GM23248 (cell line): Measurements from ENCODE around the gene MAP1LC3B2. TPM values are rescaled to one million over a fixed set of nuclear protein-coding genes. Genes with fewer than 3 reads are reported as not detected.

Experiments used
- DNase-seq: peaks from one replicate; pipeline ENCODE4 v3.0.0-alpha.2; 2015
- H2AFZ ChIP-seq: fragments of 200-600 bp; sonication (generic); 2 replicates; pipeline ENCODE4 v1.6.1; 2016; ENCODE audit warnings: antibody characterized with exemption
- H3F3A ChIP-seq: fragments of 200-600 bp; sonication (generic); 2 replicates; pipeline ENCODE4 v1.6.1; 2016; ENCODE audit warnings: mild to moderate bottlenecking, antibody characterized with exemption, mixed run types; ENCODE audit not compliant: insufficient read depth
- H3K27ac ChIP-seq: fragments of 200-600 bp; sonication (generic); 2 replicates; pipeline ENCODE4 v1.5.1; 2016; ENCODE audit warnings: mild to moderate bottlenecking
- H3K27me3 ChIP-seq: fragments of 200-600 bp; sonication (generic); replicated peaks from 2 replicates; pipeline ENCODE4 v1.6.1; 2016; ENCODE audit warnings: mild to moderate bottlenecking; ENCODE audit not compliant: insufficient read depth
- H3K36me3 ChIP-seq: fragments of 200-600 bp; sonication (generic); 2 replicates; pipeline ENCODE4 v1.6.1; 2016; ENCODE audit warnings: low read depth, mild to moderate bottlenecking
- H3K4me1 ChIP-seq: fragments of 200-600 bp; sonication (generic); 2 replicates; pipeline ENCODE4 v1.6.1; 2016; ENCODE audit warnings: mild to moderate bottlenecking; ENCODE audit not compliant: insufficient read depth
- H3K4me2 ChIP-seq: fragments of 200-600 bp; sonication (generic); one replicate; pipeline ENCODE4 v1.6.1; 2016; ENCODE audit warnings: mild to moderate bottlenecking; ENCODE audit not compliant: unreplicated experiment
- H3K4me3 ChIP-seq: fragments of 200-600 bp; sonication (generic); 2 replicates; pipeline ENCODE4 v1.5.1; 2016; ENCODE audit warnings: mild to moderate bottlenecking
- H3K79me2 ChIP-seq: fragments of 200-600 bp; sonication (generic); 2 replicates; pipeline ENCODE4 v1.6.1; 2016; ENCODE audit warnings: mild to moderate bottlenecking; ENCODE audit not compliant: insufficient read depth
- H3K9ac ChIP-seq: fragments of 200-600 bp; sonication (generic); 2 replicates; pipeline ENCODE4 v1.6.1; 2016; ENCODE audit warnings: mild to moderate bottlenecking
- H3K9me2 ChIP-seq: fragments of 200-600 bp; sonication (generic); 2 replicates; pipeline ENCODE4 v1.6.1; 2016; ENCODE audit warnings: mixed run types, mild to moderate bottlenecking, moderate library complexity; ENCODE audit not compliant: insufficient read depth
- H3K9me3 ChIP-seq: fragments of 200-600 bp; sonication (generic); one replicate; pipeline ENCODE4 v1.6.1; 2017; ENCODE audit warnings: low read depth
- H4K20me1 ChIP-seq: fragments of 200-600 bp; sonication (generic); 2 replicates; pipeline ENCODE4 v1.6.0; 2016; ENCODE audit not compliant: insufficient read depth
- EZH2 ChIP-seq: fragments of 200-600 bp; sonication (generic); IDR thresholded peaks from 2 replicates; pipeline ENCODE4 v1.6.1; 2018; ENCODE audit warnings: antibody characterized with exemption, mild to moderate bottlenecking; ENCODE audit not compliant: insufficient read depth, poor library complexity, severe bottlenecking
- EZH2phosphoT487 ChIP-seq: fragments of 200-600 bp; sonication (generic); IDR thresholded peaks from 2 replicates; pipeline ENCODE4 v1.6.1; 2018; ENCODE audit warnings: antibody characterized with exemption, moderate library complexity, mild to moderate bottlenecking, low read depth; ENCODE audit not compliant: insufficient read depth
- WGBS, 2 experiments: methylation state at CpG; one replicate each; pipeline ENCODE4 v1.1.6; 2015 to 2017; ENCODE audit warnings: low lambda C conversion rate in 2 of 2, low coverage in 1 of 2; ENCODE audit errors: missing lambda C conversion rate in 2 of 2; 5-methylcytosine and 5-hydroxymethylcytosine counted together
- in situ Hi-C: fragments of 300-500 bp; cut with MboI; formaldehyde crosslinking; loops from 2 replicates; pipeline ENCODE4 v1.15.0; 2020
- polyA plus RNA-seq: library from polyadenylated mRNA; unstranded; fragments of >200 nt; fragmentation: Nextera tagmentation; extraction: Ambion mirVana; gene quantifications from 2 replicates; pipeline ENCODE4 v1.2.1, GENCODE V29; 2016
- total RNA-seq: library from RNA; depleted of rRNA; stranded (reverse); fragments of >200 nt; shearing (Covaris generic); gene quantifications from 2 replicates; pipeline ENCODE4 v1.2.3, GENCODE V29; 2014; rRNA removed

The MAP1LC3B2 gene
- total and polyA plus RNA-seq, 2 experiments from 2014 or later, result 0.32 to 9.0 TPM

- no peaks in the 10 kb centered on the region for H4K20me1 ChIP-seq
- no peak overlapping the region for H2AFZ ChIP-seq
- no peaks in the 10 kb centered on the region for H3K9me2 ChIP-seq
- WGBS, 2 experiments, result 68 to 73% methylated on average over 8 of the region's 8 CpGs
- no peaks in the 10 kb centered on the region for H3K36me3 ChIP-seq
- no peak overlapping the region for H3K27ac ChIP-seq
- H3K9ac ChIP-seq, result no peak overlapping the region
- no peaks in the 10 kb centered on the region for H3K79me2 ChIP-seq
- no peak overlapping the region for H3K4me2 ChIP-seq
- H3K4me1 ChIP-seq, result no peaks in the 10 kb centered on the region
- in situ Hi-C loops, result loop anchor here (25.0 kb wide), 1 partner anchor 612 kb away; no protein-coding TSS in a partner anchor
- no peaks in the 10 kb centered on the region for H3F3A ChIP-seq
- H3K27me3 ChIP-seq, result peaks cover 19% of the 10 kb centered on the region
- DNase-seq, result no peak
- no peak for TF ChIP-seq EZH2
- no peak for TF ChIP-seq EZH2phosphoT487
- no peaks in the 10 kb centered on the region for H3K9me3 ChIP-seq
- no peak overlapping the region for H3K4me3 ChIP-seq
These were observed 65.3 kb downstream of the MAP1LC3B2 start for GRCh38 chr12:116624516-116624915.

GRCh38 chr12:116626153-116626552 is 67.0 kb downstream of the MAP1LC3B2 start:
- TF ChIP-seq EZH2phosphoT487, result no peak
- TF ChIP-seq EZH2, result no peak
- no peaks in the 10 kb centered on the region for H3K4me1 ChIP-seq
- H3K79me2 ChIP-seq, result no peaks in the 10 kb centered on the region
- WGBS, 2 experiments, result 60 to 65% methylated on average over 5 of the region's 5 CpGs
- H3K4me3 ChIP-seq, result no peak overlapping the region
- H4K20me1 ChIP-seq, result no peaks in the 10 kb centered on the region
- in situ Hi-C loops, result no loop called here
- no peak overlapping the region for H3K9ac ChIP-seq
- H3K9me2 ChIP-seq, result no peaks in the 10 kb centered on the region
- H3F3A ChIP-seq, result no peaks in the 10 kb centered on the region
- no peak for DNase-seq
- H3K4me2 ChIP-seq, result no peak overlapping the region
- H3K36me3 ChIP-seq, result no peaks in the 10 kb centered on the region
- no peaks in the 10 kb centered on the region for H3K9me3 ChIP-seq
- H3K27ac ChIP-seq, result no peak overlapping the region
- H3K27me3 ChIP-seq, result peaks cover 20% of the 10 kb centered on the region
- no peak overlapping the region for H2AFZ ChIP-seq

Other genes starting within 250 kb of the MAP1LC3B2 start
- 20.0 and 21.4 TPM in 2 replicates for gene SPRING1, start 178.7 kb downstream of the MAP1LC3B2 start, total RNA-seq
- 15.4 and 16.8 TPM in 2 replicates for gene SPRING1, start 178.7 kb downstream of the MAP1LC3B2 start, polyA plus RNA-seq
- 0.43 TPM in 1 of 2 replicates, not detected in the other for gene RNFT2, start 178.9 kb downstream of the MAP1LC3B2 start, total RNA-seq
- 0.24 and 0.33 TPM in 2 replicates for gene RNFT2, start 178.9 kb downstream of the MAP1LC3B2 start, polyA plus RNA-seq